Measurements from ENCODE around the gene TRIM28.
"Not testable (repeated sequence)": the region's sequence is repeated elsewhere in the genome, so short reads cannot be mapped to it uniquely, and the experiment has no call there.

Gene TRIM28

DNA sequence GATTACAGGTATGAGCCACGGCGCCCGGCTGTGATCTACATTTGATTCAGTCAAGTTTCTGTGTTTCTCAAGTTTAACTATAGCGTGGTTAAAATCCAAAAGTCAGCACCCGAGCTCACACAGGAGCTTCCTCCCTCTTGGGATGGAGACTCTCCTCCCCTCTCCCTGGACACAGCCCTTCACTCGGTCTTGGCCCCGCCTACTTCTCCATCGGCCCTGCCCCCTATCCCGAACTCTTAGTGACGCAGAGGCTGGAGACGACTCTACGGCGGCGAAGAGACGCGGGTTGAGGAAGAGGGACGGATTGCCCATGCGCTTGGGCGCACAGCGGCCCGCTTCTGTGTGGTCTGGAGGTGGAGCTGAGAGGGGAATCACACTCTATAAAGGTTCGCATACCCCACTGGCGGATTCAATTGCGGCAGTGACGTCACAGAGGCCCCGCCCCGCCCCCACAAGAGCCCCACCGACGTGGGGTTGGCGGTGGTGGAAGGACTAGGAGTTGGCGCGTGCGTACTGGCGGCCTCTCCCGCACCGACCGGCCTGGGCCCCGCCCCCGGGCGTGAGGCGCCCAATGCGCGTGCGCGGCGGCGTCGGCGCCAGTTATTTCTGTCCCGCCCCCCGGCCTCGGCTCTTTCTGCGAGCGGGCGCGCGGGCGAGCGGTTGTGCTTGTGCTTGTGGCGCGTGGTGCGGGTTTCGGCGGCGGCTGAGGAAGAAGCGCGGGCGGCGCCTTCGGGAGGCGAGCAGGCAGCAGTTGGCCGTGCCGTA is at the start of gene TRIM28:
Gene TRIM28, plus strand, starts transcription at position 239 of the 765 bp plus-strand sequence. CDS start 694 bp downstream, outside the sequence.
- peak within 1 kb of the TSS; percentile 85 for H3K4me3 ChIP-seq (ENCODE audit: low read depth, low read length)
- DNase-seq (ENCODE audit: low read depth): peak; percentile 99
- TF ChIP-seq, protein P1, sequence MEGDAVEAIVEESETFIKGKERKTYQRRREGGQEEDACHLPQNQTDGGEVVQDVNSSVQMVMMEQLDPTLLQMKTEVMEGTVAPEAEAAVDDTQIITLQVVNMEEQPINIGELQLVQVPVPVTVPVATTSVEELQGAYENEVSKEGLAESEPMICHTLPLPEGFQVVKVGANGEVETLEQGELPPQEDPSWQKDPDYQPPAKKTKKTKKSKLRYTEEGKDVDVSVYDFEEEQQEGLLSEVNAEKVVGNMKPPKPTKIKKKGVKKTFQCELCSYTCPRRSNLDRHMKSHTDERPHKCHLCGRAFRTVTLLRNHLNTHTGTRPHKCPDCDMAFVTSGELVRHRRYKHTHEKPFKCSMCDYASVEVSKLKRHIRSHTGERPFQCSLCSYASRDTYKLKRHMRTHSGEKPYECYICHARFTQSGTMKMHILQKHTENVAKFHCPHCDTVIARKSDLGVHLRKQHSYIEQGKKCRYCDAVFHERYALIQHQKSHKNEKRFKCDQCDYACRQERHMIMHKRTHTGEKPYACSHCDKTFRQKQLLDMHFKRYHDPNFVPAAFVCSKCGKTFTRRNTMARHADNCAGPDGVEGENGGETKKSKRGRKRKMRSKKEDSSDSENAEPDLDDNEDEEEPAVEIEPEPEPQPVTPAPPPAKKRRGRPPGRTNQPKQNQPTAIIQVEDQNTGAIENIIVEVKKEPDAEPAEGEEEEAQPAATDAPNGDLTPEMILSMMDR (conservative IDR thresholded peaks at IDR 0.05; ENCODE audit: low read depth, low read length): no peak

DNA sequence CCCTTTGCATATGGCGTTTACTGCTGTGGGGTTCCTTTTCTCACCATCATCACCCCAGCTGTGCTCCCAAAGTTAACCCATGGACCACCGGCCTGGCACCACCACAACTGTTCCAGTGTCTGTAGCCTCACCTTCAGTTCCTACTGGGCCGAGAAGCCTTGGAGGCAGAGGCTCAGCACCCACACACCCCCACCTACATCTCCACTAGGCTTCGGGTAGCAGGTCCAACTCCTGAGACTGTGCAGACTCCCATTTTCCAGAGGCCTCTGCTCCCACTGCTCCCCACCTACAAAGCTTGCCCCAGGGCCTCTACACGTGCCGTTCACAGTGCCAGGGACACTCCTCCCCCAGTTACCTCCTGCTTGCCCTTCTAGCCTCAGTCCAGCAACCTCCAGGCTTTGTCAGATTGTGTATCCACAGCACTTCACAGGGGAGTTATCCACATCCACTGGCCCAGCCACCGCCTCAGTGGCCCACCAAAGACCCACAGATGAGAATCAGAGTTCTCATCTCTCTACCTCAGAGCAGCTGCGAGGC is 46.2 kb upstream of the TRIM28 start:
- TF ChIP-seq, protein P1 (conservative IDR thresholded peaks at IDR 0.05; ENCODE audit: low read depth, low read length): no peak
- no peak overlapping the region for H3K4me3 ChIP-seq (ENCODE audit: low read depth, low read length)
- DNase-seq (ENCODE audit: low read depth): no peak

DNA sequence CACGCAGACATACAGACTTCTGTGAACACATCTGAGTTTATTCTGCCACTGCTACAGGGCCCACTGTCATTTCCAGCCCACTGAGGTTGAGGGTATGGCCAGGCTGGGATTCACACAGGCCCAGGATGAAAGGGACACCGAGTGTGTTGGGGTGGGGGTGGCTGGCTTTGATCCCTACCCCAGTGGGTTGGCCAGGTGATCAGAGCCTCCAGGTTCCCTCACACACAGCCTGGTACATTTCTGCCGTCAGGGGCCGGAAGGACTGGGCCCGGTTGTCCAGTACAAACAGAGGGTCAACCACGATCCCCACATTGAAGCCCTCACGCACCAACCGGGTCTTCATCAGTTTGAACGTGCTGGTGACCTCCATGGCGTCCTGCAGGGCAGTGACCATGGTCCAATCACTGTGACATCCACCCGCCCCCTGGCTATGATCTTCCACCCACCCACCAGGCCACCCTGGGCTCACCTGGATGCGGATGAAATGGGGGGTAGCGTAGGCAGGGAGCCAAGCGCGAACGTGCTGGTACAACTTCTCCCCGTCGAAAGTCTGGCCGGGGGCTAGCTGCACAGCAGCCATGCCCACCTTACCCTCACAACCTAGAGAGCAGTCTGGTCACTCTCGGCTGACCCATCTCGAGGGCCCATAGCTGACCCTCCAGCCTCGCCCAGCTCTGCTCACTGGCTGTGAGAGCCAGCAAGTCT is 45.4 kb upstream of the TRIM28 start:
- DNase-seq (ENCODE audit: low read depth): no peak
- peak overlapping the region; percentile 74 for H3K4me3 ChIP-seq (ENCODE audit: low read depth, low read length)
- TF ChIP-seq, protein P1 (conservative IDR thresholded peaks at IDR 0.05; ENCODE audit: low read depth, low read length): no peak

DNA sequence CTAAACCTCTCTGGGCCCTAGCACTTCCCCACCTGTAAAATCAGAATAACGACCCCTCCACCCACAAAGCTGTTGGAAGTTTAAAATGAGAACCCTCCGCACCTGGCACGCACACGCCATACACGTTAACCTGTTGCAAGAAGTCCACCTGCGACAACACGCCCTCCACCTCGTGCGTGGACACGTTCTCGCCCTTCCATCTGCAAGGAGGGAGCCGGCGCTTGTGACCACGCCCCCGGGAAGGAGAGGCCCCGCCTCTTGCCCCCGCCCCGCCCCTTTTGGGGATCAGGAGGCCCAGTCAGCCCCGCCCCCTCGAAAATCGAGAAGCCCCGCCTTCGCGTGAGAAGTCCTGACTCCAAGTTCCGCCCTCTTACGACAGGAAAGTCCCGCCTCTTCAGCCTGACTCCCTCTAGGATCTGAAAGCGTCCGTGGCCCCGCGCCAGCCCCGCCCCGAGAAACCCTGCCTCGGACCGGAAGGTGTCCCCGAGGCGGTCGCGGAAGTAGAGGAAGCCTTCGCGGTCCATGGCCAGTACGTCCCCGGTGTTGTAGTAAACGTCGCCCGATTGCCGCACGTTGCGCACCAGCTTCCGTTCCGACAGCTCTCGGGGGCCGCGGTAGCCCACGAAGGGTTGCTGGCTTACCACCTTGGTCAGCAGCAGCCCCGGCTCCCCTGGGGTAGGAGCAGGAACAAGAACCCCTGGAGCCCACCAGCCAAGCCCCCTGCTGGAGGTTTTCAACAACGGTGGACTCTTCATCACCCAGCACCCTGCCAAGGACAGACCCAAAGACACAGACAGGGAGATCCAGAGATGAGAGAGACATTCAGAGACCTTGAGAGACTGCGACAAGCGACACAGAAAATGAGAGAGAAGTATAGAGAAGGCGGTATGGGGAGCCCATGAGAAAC is 44.6 kb upstream of the TRIM28 start:
- peak overlapping the region; percentile 74 for H3K4me3 ChIP-seq (ENCODE audit: low read depth, low read length)
- TF ChIP-seq, protein P1 (conservative IDR thresholded peaks at IDR 0.05; ENCODE audit: low read depth, low read length): peak; percentile 63
- DNase-seq (ENCODE audit: low read depth): peak; percentile 99

DNA sequence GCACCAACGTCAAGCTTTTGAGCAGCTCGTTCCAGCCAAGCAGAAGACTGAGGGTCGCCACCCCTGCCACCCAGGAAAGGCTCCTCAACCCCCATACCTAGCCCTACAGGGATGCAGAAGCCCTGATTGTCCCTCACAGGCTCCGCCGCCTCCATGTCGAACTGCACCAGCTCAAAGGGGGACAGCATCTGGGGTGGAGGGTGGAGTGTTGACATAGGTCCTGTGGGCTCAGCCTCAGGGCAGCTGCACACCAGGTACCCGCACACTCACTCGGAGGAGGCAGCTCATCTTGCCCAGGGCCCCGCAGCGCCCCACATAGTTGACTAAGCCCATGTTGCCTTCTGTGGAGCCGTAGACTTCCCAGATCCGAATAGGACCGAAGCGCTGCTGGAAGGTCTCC is 43.6 kb upstream of the TRIM28 start:
- DNase-seq (ENCODE audit: low read depth): no peak
- no peak overlapping the region for H3K4me3 ChIP-seq (ENCODE audit: low read depth, low read length)
- TF ChIP-seq, protein P1 (conservative IDR thresholded peaks at IDR 0.05; ENCODE audit: low read depth, low read length): no peak

DNA sequence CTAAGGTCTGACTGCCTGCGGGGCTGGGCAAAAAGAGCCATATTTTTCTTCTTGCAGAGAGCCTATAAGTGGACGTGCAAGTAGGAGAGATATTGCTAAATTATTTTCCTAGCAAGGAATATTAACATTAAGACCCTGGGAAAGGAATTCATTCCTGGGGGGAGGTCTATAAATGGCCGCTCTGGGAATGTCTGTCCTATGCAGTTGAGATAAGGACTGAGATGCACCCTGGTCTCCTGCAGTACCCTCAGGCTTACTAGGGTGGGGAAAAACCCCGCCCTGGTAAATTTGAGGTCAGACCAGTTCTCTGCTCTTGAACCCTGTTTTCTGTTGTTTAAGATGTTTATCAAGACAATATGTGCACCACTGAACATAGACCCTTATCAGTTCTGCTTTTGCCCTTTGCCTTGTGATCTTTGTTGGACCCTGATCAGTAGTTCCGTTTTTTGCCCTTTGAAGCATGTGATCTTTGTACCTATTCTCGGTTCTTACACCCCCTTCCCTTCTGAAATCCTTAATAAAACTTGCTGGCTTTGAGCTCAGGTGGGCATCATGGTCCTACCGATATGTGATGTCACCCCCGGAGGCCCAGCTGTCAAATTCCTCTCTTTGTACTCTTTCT is 36.2 kb upstream of the TRIM28 start:
- DNase-seq (ENCODE audit: low read depth); H3K4me3 ChIP-seq (ENCODE audit: low read depth, low read length): not testable (repeated sequence)

Data from choroid plexus epithelial cell (primary cell).